ENCODE results near the gene IL6R.

IL6R gene

DNA sequence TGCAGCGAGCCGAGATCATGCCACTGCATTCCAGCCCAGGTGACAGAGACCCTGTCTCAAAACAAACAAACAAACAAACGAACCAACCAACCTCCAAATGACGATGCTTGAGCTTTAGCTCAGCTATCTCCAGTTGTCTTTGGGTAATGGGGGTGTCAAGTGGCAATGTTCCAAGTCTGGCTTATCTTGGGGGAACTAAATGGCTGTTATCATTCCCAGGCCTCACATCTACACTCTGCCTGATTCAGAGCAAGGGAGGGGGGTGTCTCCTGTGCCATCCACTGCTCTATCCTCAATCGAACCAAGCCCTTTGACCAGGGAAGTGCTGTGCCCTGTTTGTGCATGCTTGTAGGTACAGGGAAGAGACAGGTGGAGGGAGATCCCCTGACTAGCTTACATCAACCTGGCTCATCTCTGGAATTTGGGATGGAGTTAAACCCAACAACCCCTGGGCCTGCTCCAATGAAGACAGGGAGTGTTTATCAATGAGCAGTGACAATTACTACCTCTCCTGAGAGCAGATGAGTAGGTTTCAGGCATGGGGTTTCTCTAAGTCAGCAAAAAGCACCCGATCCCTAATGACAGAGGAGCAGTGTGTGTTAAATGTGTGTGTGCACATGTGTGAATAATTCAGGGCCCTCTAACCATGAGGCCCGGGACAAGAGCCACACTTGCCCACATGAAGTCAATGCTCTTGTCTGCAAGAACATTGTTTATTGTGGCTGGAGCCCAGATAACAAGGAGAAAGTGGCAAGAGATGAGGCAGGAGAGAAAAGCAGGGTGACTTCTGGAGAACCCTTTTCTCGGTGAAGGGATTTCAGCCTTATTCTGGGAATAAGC, 20.3 kb upstream of the IL6R start:
- TF ChIP-seq EZH2 (optimal IDR thresholded peaks at IDR 0.05; ENCODE audit: low read depth, low read length) (no peak), EZH2phosphoT487 (IDR thresholded peaks at IDR 0.05; ENCODE audit: low read length) (no peak)
- TF ChIP-seq, protein P1, sequence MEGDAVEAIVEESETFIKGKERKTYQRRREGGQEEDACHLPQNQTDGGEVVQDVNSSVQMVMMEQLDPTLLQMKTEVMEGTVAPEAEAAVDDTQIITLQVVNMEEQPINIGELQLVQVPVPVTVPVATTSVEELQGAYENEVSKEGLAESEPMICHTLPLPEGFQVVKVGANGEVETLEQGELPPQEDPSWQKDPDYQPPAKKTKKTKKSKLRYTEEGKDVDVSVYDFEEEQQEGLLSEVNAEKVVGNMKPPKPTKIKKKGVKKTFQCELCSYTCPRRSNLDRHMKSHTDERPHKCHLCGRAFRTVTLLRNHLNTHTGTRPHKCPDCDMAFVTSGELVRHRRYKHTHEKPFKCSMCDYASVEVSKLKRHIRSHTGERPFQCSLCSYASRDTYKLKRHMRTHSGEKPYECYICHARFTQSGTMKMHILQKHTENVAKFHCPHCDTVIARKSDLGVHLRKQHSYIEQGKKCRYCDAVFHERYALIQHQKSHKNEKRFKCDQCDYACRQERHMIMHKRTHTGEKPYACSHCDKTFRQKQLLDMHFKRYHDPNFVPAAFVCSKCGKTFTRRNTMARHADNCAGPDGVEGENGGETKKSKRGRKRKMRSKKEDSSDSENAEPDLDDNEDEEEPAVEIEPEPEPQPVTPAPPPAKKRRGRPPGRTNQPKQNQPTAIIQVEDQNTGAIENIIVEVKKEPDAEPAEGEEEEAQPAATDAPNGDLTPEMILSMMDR (IDR thresholded peaks at IDR 0.05; ENCODE audit: low read length), result no peak
- Histone ChIP-seq H3K27me3 (replicated peaks; ENCODE audit: insufficient read depth, low read length) (no peaks in the 10 kb centered on the region), H3K9me3 (replicated peaks; ENCODE audit: insufficient read depth, low read length) (no peaks in the 10 kb centered on the region), H3K9me2 (replicated peaks; ENCODE audit: insufficient read depth, low read length) (no peaks in the 10 kb centered on the region), H3F3A (ENCODE audit: insufficient read depth, low read length) (no peaks in the 10 kb centered on the region), H3K9ac (ENCODE audit: low read length) (no peak overlapping the region), H2AFZ (ENCODE audit: low read length) (peak overlapping the region; percentile 42), H3K79me2 (ENCODE audit: low read length) (no peaks in the 10 kb centered on the region), H4K20me1 (ENCODE audit: insufficient read depth, low read length) (no peaks in the 10 kb centered on the region), H3K36me3 (replicated peaks; ENCODE audit: insufficient read depth, low read length) (no peaks in the 10 kb centered on the region), H3K4me1 (ENCODE audit: low read length) (peaks cover 11% of the 10 kb centered on the region), H3K27ac (ENCODE audit: low read length) (no peak overlapping the region), H3K4me3 (ENCODE audit: low read length) (no peak overlapping the region), H3K4me2 (ENCODE audit: low read depth, low read length) (no peak overlapping the region)
- no peak for DNase-seq

DNA sequence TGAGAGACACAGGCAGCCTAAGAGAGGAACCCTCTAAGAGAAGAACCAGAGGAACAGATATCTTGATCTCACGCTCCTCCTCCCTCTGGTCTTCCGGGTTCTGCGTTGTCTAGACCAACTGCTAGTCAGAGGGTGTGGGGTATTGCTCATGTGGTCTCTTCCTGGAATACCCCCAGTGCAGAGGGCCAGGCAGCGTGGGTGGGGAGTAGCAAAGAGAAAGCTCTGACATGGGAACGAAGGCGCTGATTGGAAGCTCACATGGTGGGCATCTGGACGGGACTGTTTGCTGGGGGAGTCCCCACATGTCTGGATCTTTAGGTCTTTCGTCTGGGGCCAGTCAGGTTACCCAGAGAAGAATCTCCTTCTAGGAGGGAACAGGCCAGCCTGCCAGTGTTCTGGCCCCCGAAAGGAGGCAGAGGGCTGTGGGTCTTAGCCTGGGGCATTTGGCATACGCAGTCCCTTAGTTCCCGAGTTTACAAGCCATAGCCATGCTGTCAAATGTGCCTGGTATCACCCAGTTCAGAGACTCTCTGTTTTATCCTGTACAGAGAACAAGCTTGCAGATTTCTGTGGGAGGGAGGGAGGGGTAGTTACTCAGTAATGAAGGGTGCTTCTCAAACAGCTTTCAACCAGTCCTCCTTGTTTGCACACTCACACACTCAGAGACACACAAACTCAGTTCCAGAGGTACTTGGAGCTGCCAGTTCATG, 18.3 kb upstream of the IL6R start:
- no peak for DNase-seq
- no peak overlapping the region for H3K9ac ChIP-seq (ENCODE audit: low read length)

DNA sequence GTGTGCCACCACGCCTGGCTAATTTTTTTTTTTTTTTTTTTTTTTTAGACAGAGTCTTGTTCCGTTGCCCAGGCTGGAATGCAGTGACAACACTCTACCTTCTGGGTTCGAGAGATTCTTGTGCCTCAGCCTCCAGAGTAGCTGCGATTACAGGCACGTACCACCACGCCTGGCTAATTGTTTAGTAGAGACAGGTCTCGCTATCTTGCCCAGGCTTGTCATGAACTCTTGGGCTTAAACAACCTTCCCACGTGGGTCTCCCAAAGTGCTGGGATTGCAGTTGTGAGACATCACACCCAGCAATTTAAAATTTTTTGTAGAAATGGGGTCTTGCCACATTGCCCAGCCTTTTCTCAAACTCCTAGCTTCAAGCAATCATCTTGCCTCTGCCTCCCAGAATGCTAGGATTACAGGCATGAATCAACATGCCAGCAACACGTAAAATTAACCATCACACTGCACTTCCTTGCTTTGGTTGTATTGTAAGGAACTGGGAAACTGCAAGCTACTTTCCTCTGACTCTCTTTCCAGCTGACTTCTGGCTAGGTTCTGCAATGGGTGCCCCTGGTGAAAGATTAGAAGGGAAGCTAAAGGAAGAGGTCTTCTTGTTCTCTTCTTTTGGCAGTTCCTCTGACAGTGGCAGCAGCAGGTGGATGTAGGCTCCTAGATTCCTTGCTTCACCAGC, 13.9 kb upstream of the IL6R start:
- no peak overlapping the region for H3K4me2 ChIP-seq (ENCODE audit: low read depth, low read length)
- H2AFZ ChIP-seq (ENCODE audit: low read length), result no peak overlapping the region
- no peaks in the 10 kb centered on the region for H3K27me3 ChIP-seq (replicated peaks; ENCODE audit: insufficient read depth, low read length)
- H3K27ac ChIP-seq (ENCODE audit: low read length), result no peak overlapping the region
- no peaks in the 10 kb centered on the region for H3K9me2 ChIP-seq (replicated peaks; ENCODE audit: insufficient read depth, low read length)
- H3F3A ChIP-seq (ENCODE audit: insufficient read depth, low read length), result no peaks in the 10 kb centered on the region
- H3K9ac ChIP-seq (ENCODE audit: low read length), result no peak overlapping the region
- DNase-seq, result no peak
- no peaks in the 10 kb centered on the region for H3K79me2 ChIP-seq (ENCODE audit: low read length)
- TF ChIP-seq EZH2phosphoT487 (IDR thresholded peaks at IDR 0.05; ENCODE audit: low read length) (no peak), EZH2 (optimal IDR thresholded peaks at IDR 0.05; ENCODE audit: low read depth, low read length) (no peak)
- TF ChIP-seq, protein P1 (IDR thresholded peaks at IDR 0.05; ENCODE audit: low read length), result no peak
- H3K36me3 ChIP-seq (replicated peaks; ENCODE audit: insufficient read depth, low read length), result no peaks in the 10 kb centered on the region
- no peaks in the 10 kb centered on the region for H3K9me3 ChIP-seq (replicated peaks; ENCODE audit: insufficient read depth, low read length)
- H3K4me3 ChIP-seq (ENCODE audit: low read length), result no peak overlapping the region
- no peaks in the 10 kb centered on the region for H4K20me1 ChIP-seq (ENCODE audit: insufficient read depth, low read length)
- H3K4me1 ChIP-seq (ENCODE audit: low read length), result no peaks in the 10 kb centered on the region

More for the DNA sequence above, 18.3 kb upstream of the IL6R start:
- Histone ChIP-seq H3K79me2 (ENCODE audit: low read length) (no peaks in the 10 kb centered on the region), H3F3A (ENCODE audit: insufficient read depth, low read length) (no peaks in the 10 kb centered on the region), H3K4me2 (ENCODE audit: low read depth, low read length) (no peak overlapping the region), H3K9me2 (replicated peaks; ENCODE audit: insufficient read depth, low read length) (no peaks in the 10 kb centered on the region), H4K20me1 (ENCODE audit: insufficient read depth, low read length) (no peaks in the 10 kb centered on the region), H3K4me3 (ENCODE audit: low read length) (no peak overlapping the region), H3K27ac (ENCODE audit: low read length) (no peak overlapping the region), H3K36me3 (replicated peaks; ENCODE audit: insufficient read depth, low read length) (no peaks in the 10 kb centered on the region), H2AFZ (ENCODE audit: low read length) (no peak overlapping the region), H3K27me3 (replicated peaks; ENCODE audit: insufficient read depth, low read length) (no peaks in the 10 kb centered on the region), H3K4me1 (ENCODE audit: low read length) (peaks cover 11% of the 10 kb centered on the region), H3K9me3 (replicated peaks; ENCODE audit: insufficient read depth, low read length) (no peaks in the 10 kb centered on the region)
- TF ChIP-seq EZH2 (optimal IDR thresholded peaks at IDR 0.05; ENCODE audit: low read depth, low read length) (no peak), EZH2phosphoT487 (IDR thresholded peaks at IDR 0.05; ENCODE audit: low read length) (no peak)
- TF ChIP-seq, protein P1 (IDR thresholded peaks at IDR 0.05; ENCODE audit: low read length), result no peak

All from MM.1S (cell line).